ENCODE measurements around the gene KIF2A.

Gene KIF2A

GRCh38 chr5:62305715-62306322 lies at the start of gene KIF2A:
TSS of gene KIF2A (plus strand) at chr5:62306206. CDS start at chr5:62306473, 267 bp downstream.
- Histone ChIP-seq H3K4me2 (peak within 1 kb of the TSS; percentile 90), H4K20me1 (peaks cover 39% of the 10 kb centered on the region), H3K4me1 (peaks cover 22% of the 10 kb centered on the region), H3K4me3 (peak within 1 kb of the TSS; percentile 93), H3K9me3 (no peaks in the 10 kb centered on the region), H3K36me3 (peaks cover 13% of the 10 kb centered on the region; the same call in 1 of the 2 replicates), H3K27ac (peak within 1 kb of the TSS; percentile 95), H3K9ac (peak within 1 kb of the TSS; percentile 95), H3K27me3 (no peaks in the 10 kb centered on the region)
- TF ChIP-seq Cebpa-rat (IDR thresholded peaks at IDR 0.05), result no peak

GRCh38 chr5:62257020-62257367 lies 49.0 kb upstream of the KIF2A start:
- Histone ChIP-seq H3K9ac (peak overlapping the region; percentile 58; the same call in 1 of the 2 replicates), H3K4me2 (peak overlapping the region; percentile 77), H3K36me3 (no peaks in the 10 kb centered on the region), H3K27me3 (no peaks in the 10 kb centered on the region), H3K27ac (peak overlapping the region; percentile 68), H3K4me1 (peaks cover 61% of the 10 kb centered on the region), H3K9me3 (peaks cover 8% of the 10 kb centered on the region; the same call in 1 of the 2 replicates), H4K20me1 (no peaks in the 10 kb centered on the region), H3K4me3 (no peak overlapping the region; the same call in 1 of the 2 replicates)
- TF ChIP-seq Cebpa-rat (IDR thresholded peaks at IDR 0.05), result no peak

DNA sequence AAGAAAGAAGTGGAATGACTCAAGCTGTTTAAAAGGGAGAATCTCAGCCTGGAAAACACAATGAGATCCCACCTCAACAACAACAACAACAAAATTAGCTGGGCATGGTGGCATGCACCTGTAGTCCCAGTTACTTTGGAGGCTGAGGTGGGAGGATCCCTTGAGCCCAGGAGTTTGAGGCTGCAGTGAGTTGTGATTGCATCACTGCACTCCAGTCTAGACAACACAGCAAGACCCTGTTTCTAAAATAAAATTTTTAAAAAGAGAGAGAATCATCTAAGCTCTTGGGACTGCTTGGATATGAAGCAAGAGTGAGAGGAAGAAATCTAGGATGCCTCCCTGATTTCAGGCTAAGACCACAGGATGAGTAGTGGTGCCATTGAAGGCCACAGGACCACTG lies 47.4 kb upstream of the KIF2A start:
- no peaks in the 10 kb centered on the region for H3K9me3 ChIP-seq
- H3K36me3 ChIP-seq, result no peaks in the 10 kb centered on the region
- peaks cover 61% of the 10 kb centered on the region for H3K4me1 ChIP-seq
- TF ChIP-seq Cebpa-rat (IDR thresholded peaks at IDR 0.05), result peak; percentile 57; the same call in 1 of the 2 replicates
- no peak overlapping the region for H3K27ac ChIP-seq
- no peaks in the 10 kb centered on the region for H4K20me1 ChIP-seq
- H3K9ac ChIP-seq, result no peak overlapping the region
- H3K4me3 ChIP-seq, result no peak overlapping the region
- H3K27me3 ChIP-seq, result no peaks in the 10 kb centered on the region
- H3K4me2 ChIP-seq, result no peak overlapping the region

GRCh38 chr5:62259699-62260250 lies 46.2 kb upstream of the KIF2A start:
- peak overlapping the region; percentile 59 for H3K4me2 ChIP-seq
- no peak for TF ChIP-seq Cebpa-rat (IDR thresholded peaks at IDR 0.05)
- no peak overlapping the region for H3K9ac ChIP-seq
- no peak overlapping the region for H3K4me3 ChIP-seq
- H3K27me3 ChIP-seq, result no peaks in the 10 kb centered on the region
- peaks cover 61% of the 10 kb centered on the region for H3K4me1 ChIP-seq
- H3K9me3 ChIP-seq, result no peaks in the 10 kb centered on the region
- H3K36me3 ChIP-seq, result no peaks in the 10 kb centered on the region
- peak overlapping the region; percentile 86; the same call in 1 of the 2 replicates for H3K27ac ChIP-seq
- H4K20me1 ChIP-seq, result no peaks in the 10 kb centered on the region

- Histone ChIP-seq H3K4me3 (no peak overlapping the region), H3K9ac (peak overlapping the region; percentile 56; the same call in 1 of the 2 replicates), H3K27me3 (no peaks in the 10 kb centered on the region), H3K4me2 (peak overlapping the region; percentile 59), H3K4me1 (peaks cover 55% of the 10 kb centered on the region), H3K9me3 (no peaks in the 10 kb centered on the region), H3K27ac (peak overlapping the region; percentile 86), H3K36me3 (no peaks in the 10 kb centered on the region), H4K20me1 (no peaks in the 10 kb centered on the region)
- TF ChIP-seq Cebpa-rat (IDR thresholded peaks at IDR 0.05), result peak; percentile 89
These were observed 45.5 kb upstream of the KIF2A start for GRCh38 chr5:62260513-62260912.

- no peaks in the 10 kb centered on the region for H3K27me3 ChIP-seq
- H3K4me1 ChIP-seq, result peaks cover 36% of the 10 kb centered on the region
- no peak overlapping the region for H3K4me3 ChIP-seq
- H3K9ac ChIP-seq, result no peak overlapping the region
- H3K27ac ChIP-seq, result no peak overlapping the region
- H4K20me1 ChIP-seq, result no peaks in the 10 kb centered on the region
- no peaks in the 10 kb centered on the region for H3K9me3 ChIP-seq
- TF ChIP-seq Cebpa-rat (IDR thresholded peaks at IDR 0.05), result no peak
- no peaks in the 10 kb centered on the region for H3K36me3 ChIP-seq
- no peak overlapping the region for H3K4me2 ChIP-seq
These were observed 42.6 kb upstream of the KIF2A start for GRCh38 chr5:62263401-62263800.

GRCh38 chr5:62265648-62266112 lies 40.3 kb upstream of the KIF2A start:
- Histone ChIP-seq H3K4me3 (no peak overlapping the region), H3K4me2 (no peak overlapping the region), H3K36me3 (no peaks in the 10 kb centered on the region), H3K9ac (no peak overlapping the region), H4K20me1 (no peaks in the 10 kb centered on the region), H3K9me3 (no peaks in the 10 kb centered on the region), H3K27me3 (no peaks in the 10 kb centered on the region), H3K27ac (no peak overlapping the region), H3K4me1 (peaks cover 13% of the 10 kb centered on the region)
- TF ChIP-seq Cebpa-rat (IDR thresholded peaks at IDR 0.05), result no peak

- Histone ChIP-seq H3K4me3 (no peak overlapping the region), H3K27ac (no peak overlapping the region), H4K20me1 (no peaks in the 10 kb centered on the region), H3K4me2 (no peak overlapping the region), H3K9ac (no peak overlapping the region), H3K4me1 (peaks cover 4% of the 10 kb centered on the region), H3K27me3 (no peaks in the 10 kb centered on the region), H3K36me3 (no peaks in the 10 kb centered on the region), H3K9me3 (no peaks in the 10 kb centered on the region)
- no peak for TF ChIP-seq Cebpa-rat (IDR thresholded peaks at IDR 0.05)
These were observed 39.4 kb upstream of the KIF2A start for GRCh38 chr5:62266573-62266972.

- no peak overlapping the region for H3K27ac ChIP-seq
These were observed 37.8 kb upstream of the KIF2A start for GRCh38 chr5:62268234-62268633.

GRCh38 chr5:62268792-62269191 lies 37.2 kb upstream of the KIF2A start:
- Histone ChIP-seq H3K4me1 (no peaks in the 10 kb centered on the region), H3K27me3 (no peaks in the 10 kb centered on the region), H3K9me3 (no peaks in the 10 kb centered on the region), H3K4me3 (no peak overlapping the region), H4K20me1 (no peaks in the 10 kb centered on the region), H3K4me2 (no peak overlapping the region), H3K36me3 (no peaks in the 10 kb centered on the region), H3K9ac (no peak overlapping the region), H3K27ac (no peak overlapping the region)
- TF ChIP-seq Cebpa-rat (IDR thresholded peaks at IDR 0.05), result no peak

More at GRCh38 chr5:62268234-62268633, 37.8 kb upstream of the KIF2A start:
- no peak for TF ChIP-seq Cebpa-rat (IDR thresholded peaks at IDR 0.05)
- Histone ChIP-seq H3K9ac (no peak overlapping the region), H3K36me3 (no peaks in the 10 kb centered on the region), H3K9me3 (no peaks in the 10 kb centered on the region), H3K4me2 (no peak overlapping the region), H3K27me3 (no peaks in the 10 kb centered on the region), H4K20me1 (no peaks in the 10 kb centered on the region), H3K4me1 (no peaks in the 10 kb centered on the region), H3K4me3 (no peak overlapping the region)

All from BLaER1 (cell line).